HepG2 (cell line): ENCODE results near the gene VKORC1L1.
"Not testable (repeated sequence)": the region's sequence is repeated elsewhere in the genome, so short reads cannot be mapped to it uniquely, and the experiment has no call there.

Experiments
- KDM1A ChIP-seq: IDR thresholded peaks from 2 replicates; pipeline ENCODE4 v1.6.1; 2016; ENCODE audit warnings: missing compliant biosample characterization
- POLR2AphosphoS5 ChIP-seq: IDR thresholded peaks from 2 replicates; pipeline ENCODE4 v1.6.1; 2012; ENCODE audit warnings: low read depth, low read length
- YY1 ChIP-seq: IDR thresholded peaks from 2 replicates; pipeline ENCODE4 v1.6.1; 2011; ENCODE audit warnings: low read length, low read depth, moderate library complexity, mild to moderate bottlenecking; ENCODE audit not compliant: insufficient read depth, insufficient replicate concordance
- ZFP90 ChIP-seq: sonication (generic); formaldehyde crosslinking; IDR thresholded peaks from 2 replicates; pipeline ENCODE4 v1.8.0; 2022; ENCODE audit warnings: missing genetic modification reagents, mild to moderate bottlenecking, inconsistent platforms, borderline replicate concordance

- not testable (repeated sequence) for TF ChIP-seq ZFP90, POLR2AphosphoS5, KDM1A, YY1
These were observed 3.6 kb upstream of the VKORC1L1 start for GRCh38 chr7:65869312-65869711.
